ENCODE measurements around the gene PRRC2B.
"Not testable (repeated sequence)": the region's sequence is repeated elsewhere in the genome, so short reads cannot be mapped to it uniquely, and the experiment has no call there.

Gene PRRC2B

GRCh38 chr9:131485728-131486422 is 92.0 kb downstream of the PRRC2B start:
- DNase-seq (ENCODE audit: low spot score), result no peak

- no peak for DNase-seq (ENCODE audit: low spot score)
Observed at GRCh38 chr9:131487001-131487400, 93.1 kb downstream of the PRRC2B start.

- no peak for DNase-seq (ENCODE audit: low spot score)
Observed at GRCh38 chr9:131487621-131488031, 93.7 kb downstream of the PRRC2B start.

GRCh38 chr9:131490514-131490913 is 96.6 kb downstream of the PRRC2B start:
- DNase-seq (ENCODE audit: low spot score), result no peak

GRCh38 chr9:131491001-131491710 is 97.3 kb downstream of the PRRC2B start:
- no peak for DNase-seq (ENCODE audit: low spot score)

GRCh38 chr9:131492070-131492469 is 98.2 kb downstream of the PRRC2B start:
- no peak for DNase-seq (ENCODE audit: low spot score)

GRCh38 chr9:131494296-131494870 is 100.5 kb downstream of the PRRC2B start:
- DNase-seq (ENCODE audit: low spot score), result no peak

GRCh38 chr9:131495785-131496184 is 101.9 kb downstream of the PRRC2B start:
- DNase-seq (ENCODE audit: low spot score), result no peak

- no peak for DNase-seq (ENCODE audit: low spot score)
Observed at GRCh38 chr9:131496844-131497405, 103.0 kb downstream of the PRRC2B start.

- DNase-seq (ENCODE audit: low spot score), result no peak
Observed at GRCh38 chr9:131499254-131499767, 105.4 kb downstream of the PRRC2B start.

GRCh38 chr9:131500377-131500776 is 106.5 kb downstream of the PRRC2B start:
- DNase-seq (ENCODE audit: low spot score), result no peak

- peak; percentile 66 for DNase-seq (ENCODE audit: low spot score)
Observed at GRCh38 chr9:131500939-131501541, 107.2 kb downstream of the PRRC2B start.

GRCh38 chr9:131502781-131503625 is 109.1 kb downstream of the PRRC2B start, which contains the start of gene POMT1:
Gene POMT1 (plus strand): TSS chr9:131502918. CDS start chr9:131504219, 1,301 bp downstream.
- peak; percentile 90 for DNase-seq (ENCODE audit: low spot score)

- DNase-seq (ENCODE audit: low spot score), result peak; percentile 28
Observed at GRCh38 chr9:131503626-131504465, 110.0 kb downstream of the PRRC2B start.

- no peak for DNase-seq (ENCODE audit: low spot score)
Observed at GRCh38 chr9:131505012-131505411, 111.1 kb downstream of the PRRC2B start.

GRCh38 chr9:131511416-131511815 is 117.5 kb downstream of the PRRC2B start:
- DNase-seq (ENCODE audit: low spot score), result no peak

- DNase-seq (ENCODE audit: low spot score), result no peak
Observed at GRCh38 chr9:131511880-131512279, 118.0 kb downstream of the PRRC2B start.

- DNase-seq (ENCODE audit: low spot score), result no peak
Observed at GRCh38 chr9:131513177-131513576, 119.3 kb downstream of the PRRC2B start.

- DNase-seq (ENCODE audit: low spot score), result not testable (repeated sequence)
Observed at GRCh38 chr9:131515559-131516031, 121.7 kb downstream of the PRRC2B start.

GRCh38 chr9:131516100-131516499 is 122.2 kb downstream of the PRRC2B start:
- DNase-seq (ENCODE audit: low spot score), result no peak
